Subcutaneous abdominal adipose tissue (tissue), 5 donors: ENCODE results near the gene XRCC5.
"Not testable (repeated sequence)": the region's sequence is repeated elsewhere in the genome, so short reads cannot be mapped to it uniquely, and the experiment has no call there.

ENCODE experiments used
- H3K27ac ChIP-seq: one replicate; pipeline ENCODE4 v1.7.0; 2013; ENCODE audit warnings: low read depth, mild to moderate bottlenecking, inconsistent platforms, low read length, moderate library complexity
- H3K27me3 ChIP-seq, 5 donors: one replicate each; pipeline ENCODE4 v1.7.0; 2013; ENCODE audit warnings: low read length in 5 of 5, inconsistent platforms in 1 of 5; ENCODE audit not compliant: control insufficient read depth in 5 of 5, insufficient read depth in 4 of 5
- H3K36me3 ChIP-seq, 5 donors: one replicate each; pipeline ENCODE4 v1.7.0; 2013; ENCODE audit warnings: low read length in 5 of 5; ENCODE audit not compliant: control insufficient read depth in 5 of 5, insufficient read depth in 5 of 5
- H3K4me1 ChIP-seq, 5 donors: one replicate each; pipeline ENCODE4 v1.7.0; 2013; ENCODE audit warnings: low read length in 5 of 5, mild to moderate bottlenecking in 3 of 5, moderate library complexity in 1 of 5; ENCODE audit not compliant: control insufficient read depth in 5 of 5, insufficient read depth in 5 of 5
- H3K4me3 ChIP-seq, 5 donors: one replicate each; pipeline ENCODE4 v1.7.0; 2013; ENCODE audit warnings: low read length in 5 of 5, low read depth in 1 of 5
- H3K9ac ChIP-seq, 5 donors: one replicate each; pipeline ENCODE4 v1.7.0; 2013; ENCODE audit warnings: low read length in 5 of 5, mild to moderate bottlenecking in 4 of 5, moderate library complexity in 3 of 5
- H3K9me3 ChIP-seq, 5 donors: one replicate each; pipeline ENCODE4 v1.7.0; 2013; ENCODE audit warnings: low read length in 5 of 5; ENCODE audit not compliant: control insufficient read depth in 5 of 5
- donor health status: healthy.
- donor health status: healthy.
- donor health status: healthy.
- donor health status: healthy.
- donor health status: healthy.

Gene XRCC5

GRCh38 chr2:216201692-216202306 is 92.7 kb downstream of the XRCC5 start:
- no peak overlapping the region for H3K27ac ChIP-seq
- H3K9ac ChIP-seq: no peak overlapping the region
- H3K36me3 ChIP-seq: peaks cover 66 to 89% (median 81%) of the 10 kb centered on the region in 5 donors
- H3K27me3 ChIP-seq: no peaks in the 10 kb centered on the region
- H3K9me3 ChIP-seq: no peaks in the 10 kb centered on the region
- no peak overlapping the region for H3K4me3 ChIP-seq
- no peaks in the 10 kb centered on the region for H3K4me1 ChIP-seq

GRCh38 chr2:216202626-216203250 is 93.6 kb downstream of the XRCC5 start:
- Histone ChIP-seq H3K9me3 (no peaks in the 10 kb centered on the region), H3K4me3 (no peak overlapping the region), H3K4me1 (no peaks in the 10 kb centered on the region), H3K27ac (no peak overlapping the region), H3K9ac (no peak overlapping the region), H3K36me3 (peaks cover 60 to 89% (median 82%) of the 10 kb centered on the region in 5 donors), H3K27me3 (no peaks in the 10 kb centered on the region)

- no peaks in the 10 kb centered on the region for H3K27me3 ChIP-seq
- H3K9me3 ChIP-seq: no peaks in the 10 kb centered on the region
- H3K27ac ChIP-seq: no peak overlapping the region
- no peak overlapping the region for H3K4me3 ChIP-seq
- H3K4me1 ChIP-seq: peaks cover 0 to 6% (median 5%) of the 10 kb centered on the region in 5 donors
- H3K36me3 ChIP-seq: peaks cover 52 to 79% (median 75%) of the 10 kb centered on the region in 5 donors
- no peak overlapping the region for H3K9ac ChIP-seq
Measured at GRCh38 chr2:216205486-216205885, 96.3 kb downstream of the XRCC5 start.

GRCh38 chr2:216206041-216206703 is 97.0 kb downstream of the XRCC5 start:
- H3K4me3 ChIP-seq: no peak overlapping the region
- peaks cover 45 to 72% (median 69%) of the 10 kb centered on the region in 5 donors for H3K36me3 ChIP-seq
- no peaks in the 10 kb centered on the region for H3K9me3 ChIP-seq
- no peaks in the 10 kb centered on the region for H3K27me3 ChIP-seq
- H3K27ac ChIP-seq: no peak overlapping the region
- H3K4me1 ChIP-seq: peaks cover 0 to 12% (median 7%) of the 10 kb centered on the region in 5 donors
- H3K9ac ChIP-seq: no peak overlapping the region

- H3K9me3 ChIP-seq: no peaks in the 10 kb centered on the region
- H3K4me3 ChIP-seq: no peak overlapping the region
- H3K9ac ChIP-seq: no peak overlapping the region
- no peak overlapping the region for H3K27ac ChIP-seq
- H3K4me1 ChIP-seq: peaks cover 0 to 15% (median 7%) of the 10 kb centered on the region in 5 donors
- peaks cover 39 to 66% (median 63%) of the 10 kb centered on the region in 5 donors for H3K36me3 ChIP-seq
- no peaks in the 10 kb centered on the region for H3K27me3 ChIP-seq
Measured at GRCh38 chr2:216206821-216207220, 97.7 kb downstream of the XRCC5 start.

GRCh38 chr2:216208661-216209060 is 99.5 kb downstream of the XRCC5 start:
- H3K36me3 ChIP-seq: peaks cover 29 to 50% (median 48%) of the 10 kb centered on the region in 5 donors
- not testable (repeated sequence) for H3K27me3 ChIP-seq, H3K9ac ChIP-seq, H3K9me3 ChIP-seq, H3K4me3 ChIP-seq, H3K27ac ChIP-seq
- H3K4me1 ChIP-seq: peaks cover 0 to 15% (median 7%) of the 10 kb centered on the region in 5 donors

- Histone ChIP-seq H3K4me1 (peaks cover 0 to 15% (median 7%) of the 10 kb centered on the region in 5 donors), H3K4me3 (no peak overlapping the region), H3K27ac (peak overlapping the region; percentile 2), H3K36me3 (peaks cover 10 to 28% (median 25%) of the 10 kb centered on the region in 5 donors), H3K27me3 (no peaks in the 10 kb centered on the region), H3K9ac (no peak overlapping the region), H3K9me3 (no peaks in the 10 kb centered on the region)
Measured at GRCh38 chr2:216210701-216211540, 101.8 kb downstream of the XRCC5 start.

- Histone ChIP-seq H3K27me3 (no peaks in the 10 kb centered on the region), H3K27ac (no peak overlapping the region), H3K4me1 (peaks cover 0 to 15% (median 9%) of the 10 kb centered on the region in 5 donors), H3K4me3 (no peak overlapping the region), H3K36me3 (peaks cover 3 to 20% (median 18%) of the 10 kb centered on the region in 5 donors), H3K9me3 (no peaks in the 10 kb centered on the region), H3K9ac (no peak overlapping the region)
Measured at GRCh38 chr2:216211614-216212145, 102.5 kb downstream of the XRCC5 start.

GRCh38 chr2:216214768-216215167 is 105.6 kb downstream of the XRCC5 start:
- no peak overlapping the region for H3K4me3 ChIP-seq
- H3K27me3 ChIP-seq: no peaks in the 10 kb centered on the region
- no peaks in the 10 kb centered on the region for H3K9me3 ChIP-seq
- peaks cover 0 to 26% (median 12%) of the 10 kb centered on the region in 5 donors for H3K4me1 ChIP-seq
- H3K36me3 ChIP-seq: peaks cover 0 to 8% (median 3%) of the 10 kb centered on the region in 5 donors
- no peak overlapping the region for H3K9ac ChIP-seq
- H3K27ac ChIP-seq: no peak overlapping the region
